HEK293 (cell line): Measurements from ENCODE around the gene SNHG17.

Experiments
- CTCF ChIA-PET: fragments of 350-600 bp; formaldehyde crosslinking; extraction: SDS; loops from one replicate; lab custom pipeline; 2021; ENCODE audit warnings: antibody characterized with exemption; lab: Yijun Ruan, JAX
- POLR2A ChIA-PET: fragments of 300-600 bp; formaldehyde crosslinking; extraction: SDS; loops from one replicate; lab custom pipeline; 2020; ENCODE audit warnings: antibody characterized with exemption, inconsistent platforms; lab: Yijun Ruan, JAX
- H3K27ac ChIP-seq: fragments of 200-500 bp; sonication (Bioruptor generic); 2 replicates; pipeline ENCODE4 v1.5.1; 2014; ENCODE audit warnings: low read depth, low read length, control low read depth, inconsistent platforms; ENCODE audit errors: extremely low read depth
- H3K36me3 ChIP-seq, 2 experiments: fragments of 200-500 bp in 1 of 2; sonication (Bioruptor generic) in 1 of 2; 1 replicate in 1 of 2; 2 replicates in 1 of 2; pipeline ENCODE4 v1.5.1; 2014 to 2017; ENCODE audit warnings: inconsistent platforms in 2 of 2, low read length in 2 of 2; ENCODE audit not compliant: control insufficient read depth in 2 of 2, insufficient read depth in 1 of 2
- H3K4me1 ChIP-seq: fragments of 200-500 bp; sonication (Bioruptor generic); 2 replicates; pipeline ENCODE4 v1.5.1; 2014; ENCODE audit warnings: mild to moderate bottlenecking, low read length, inconsistent platforms; ENCODE audit not compliant: control insufficient read depth, insufficient read depth
- H3K4me3 ChIP-seq: 2 replicates; pipeline ENCODE4 v1.5.1; 2011; ENCODE audit warnings: low read depth, mild to moderate bottlenecking, control low read depth, low read length, moderate library complexity
- H3K9me3 ChIP-seq: fragments of 200-500 bp; sonication (Bioruptor generic); 2 replicates; pipeline ENCODE4 v1.5.1; 2014; ENCODE audit warnings: low read depth, low read length, inconsistent platforms; ENCODE audit not compliant: control insufficient read depth, insufficient read depth
- BCL11B ChIP-seq: fragments of 450-650 bp; formaldehyde crosslinking; IDR thresholded peaks from 2 replicates; pipeline ENCODE4 v1.5.1; 2016; ENCODE audit warnings: low read depth, missing biosample characterization, missing genetic modification characterization
- HOXD13 ChIP-seq: sonication (generic); formaldehyde crosslinking; IDR thresholded peaks from 2 replicates; pipeline ENCODE4 v1.8.0; 2022; ENCODE audit warnings: missing genetic modification reagents, borderline replicate concordance
- KLF1 ChIP-seq: fragments of 450-650 bp; formaldehyde crosslinking; IDR thresholded peaks from 2 replicates; pipeline ENCODE4 v1.5.1; 2016; ENCODE audit warnings: missing biosample characterization, missing genetic modification characterization
- KLF16 ChIP-seq: fragments of 450-650 bp; formaldehyde crosslinking; IDR thresholded peaks from 2 replicates; pipeline ENCODE4 v1.5.1; 2017; ENCODE audit warnings: missing biosample characterization, missing genetic modification characterization
- KLF7 ChIP-seq: fragments of 450-650 bp; formaldehyde crosslinking; IDR thresholded peaks from 2 replicates; pipeline ENCODE4 v1.5.1; 2016; ENCODE audit warnings: missing biosample characterization, missing genetic modification characterization, borderline replicate concordance
- SCRT2 ChIP-seq: fragments of 450-650 bp; formaldehyde crosslinking; IDR thresholded peaks from 2 replicates; pipeline ENCODE4 v1.5.1; 2016; ENCODE audit warnings: missing biosample characterization, missing genetic modification characterization
- SP3 ChIP-seq: fragments of 450-650 bp; formaldehyde crosslinking; IDR thresholded peaks from 2 replicates; pipeline ENCODE4 v1.5.1; 2016; ENCODE audit warnings: missing biosample characterization, missing genetic modification characterization
- ZBTB20 ChIP-seq: fragments of 450-650 bp; formaldehyde crosslinking; IDR thresholded peaks from 2 replicates; pipeline ENCODE4 v1.5.1; 2016; ENCODE audit warnings: missing biosample characterization, missing genetic modification characterization
- ZBTB48 ChIP-seq: fragments of 450-650 bp; formaldehyde crosslinking; IDR thresholded peaks from 2 replicates; pipeline ENCODE4 v1.5.1; 2016; ENCODE audit warnings: missing biosample characterization, missing genetic modification characterization
- ZIC2 ChIP-seq: fragments of 450-650 bp; formaldehyde crosslinking; IDR thresholded peaks from 2 replicates; pipeline ENCODE4 v1.5.1; 2016; ENCODE audit warnings: missing biosample characterization, missing genetic modification characterization
- ZNF121 ChIP-seq: fragments of 450-650 bp; formaldehyde crosslinking; IDR thresholded peaks from 2 replicates; pipeline ENCODE4 v1.5.1; 2016; ENCODE audit warnings: missing biosample characterization, missing genetic modification characterization
- ZNF155 ChIP-seq: fragments of 450-650 bp; formaldehyde crosslinking; IDR thresholded peaks from 2 replicates; pipeline ENCODE4 v1.5.1; 2016; ENCODE audit warnings: missing biosample characterization, missing genetic modification characterization
- ZNF16 ChIP-seq: fragments of 450-650 bp; formaldehyde crosslinking; IDR thresholded peaks from 2 replicates; pipeline ENCODE4 v1.5.1; 2016; ENCODE audit warnings: low read depth, missing biosample characterization, missing genetic modification characterization
- ZNF202 ChIP-seq: fragments of 450-650 bp; formaldehyde crosslinking; IDR thresholded peaks from 2 replicates; pipeline ENCODE4 v1.5.1; 2016; ENCODE audit warnings: missing biosample characterization, missing genetic modification characterization, borderline replicate concordance
- ZNF214 ChIP-seq: fragments of 450-650 bp; formaldehyde crosslinking; IDR thresholded peaks from 2 replicates; pipeline ENCODE4 v1.5.1; 2017; ENCODE audit warnings: missing biosample characterization, mild to moderate bottlenecking, missing genetic modification characterization, borderline replicate concordance
- ZNF302 ChIP-seq: fragments of 450-650 bp; formaldehyde crosslinking; IDR thresholded peaks from 2 replicates; pipeline ENCODE4 v1.5.1; 2016; ENCODE audit warnings: missing biosample characterization, missing genetic modification characterization, low read depth
- ZNF324 ChIP-seq: fragments of 450-650 bp; formaldehyde crosslinking; IDR thresholded peaks from 2 replicates; pipeline ENCODE4 v1.5.1; 2016; ENCODE audit warnings: missing biosample characterization, missing genetic modification characterization
- ZNF350 ChIP-seq: fragments of 450-650 bp; formaldehyde crosslinking; IDR thresholded peaks from 2 replicates; pipeline ENCODE4 v1.5.0; 2017; ENCODE audit warnings: missing biosample characterization, mild to moderate bottlenecking, missing genetic modification characterization
- ZNF366 ChIP-seq: fragments of 450-650 bp; formaldehyde crosslinking; conservative IDR thresholded peaks from 2 replicates; pipeline ENCODE4 v1.5.1; 2016; ENCODE audit warnings: missing biosample characterization, missing genetic modification characterization
- ZNF37A ChIP-seq: fragments of 450-650 bp; IDR thresholded peaks from 2 replicates; pipeline ENCODE4 v1.5.1; 2018; ENCODE audit warnings: missing biosample characterization, missing genetic modification characterization
- ZNF518A ChIP-seq: fragments of 450-650 bp; formaldehyde crosslinking; conservative IDR thresholded peaks from 2 replicates; pipeline ENCODE4 v1.5.1; 2016; ENCODE audit warnings: low read depth, missing biosample characterization, missing genetic modification characterization
- ZNF600 ChIP-seq: fragments of 450-650 bp; formaldehyde crosslinking; IDR thresholded peaks from 2 replicates; pipeline ENCODE4 v1.5.1; 2016; ENCODE audit warnings: missing biosample characterization, missing genetic modification characterization
- ZNF658 ChIP-seq: fragments of 450-650 bp; formaldehyde crosslinking; IDR thresholded peaks from 2 replicates; pipeline ENCODE4; 2016; ENCODE audit warnings: missing biosample characterization, missing genetic modification characterization
- ZNF707 ChIP-seq: fragments of 450-650 bp; formaldehyde crosslinking; IDR thresholded peaks from 2 replicates; pipeline ENCODE4 v1.5.1; 2016; ENCODE audit warnings: missing biosample characterization, missing genetic modification characterization
- ZNF843 ChIP-seq: fragments of 450-650 bp; formaldehyde crosslinking; IDR thresholded peaks from 2 replicates; pipeline ENCODE4 v1.5.1; 2016; ENCODE audit warnings: missing biosample characterization, missing genetic modification characterization
- TF ChIP-seq, protein P1 (sequence below): fragments of 450-650 bp; formaldehyde crosslinking; IDR thresholded peaks from 2 replicates; pipeline ENCODE4 v1.5.1; 2017; ENCODE audit warnings: missing biosample characterization, missing genetic modification characterization

Gene SNHG17

DNA sequence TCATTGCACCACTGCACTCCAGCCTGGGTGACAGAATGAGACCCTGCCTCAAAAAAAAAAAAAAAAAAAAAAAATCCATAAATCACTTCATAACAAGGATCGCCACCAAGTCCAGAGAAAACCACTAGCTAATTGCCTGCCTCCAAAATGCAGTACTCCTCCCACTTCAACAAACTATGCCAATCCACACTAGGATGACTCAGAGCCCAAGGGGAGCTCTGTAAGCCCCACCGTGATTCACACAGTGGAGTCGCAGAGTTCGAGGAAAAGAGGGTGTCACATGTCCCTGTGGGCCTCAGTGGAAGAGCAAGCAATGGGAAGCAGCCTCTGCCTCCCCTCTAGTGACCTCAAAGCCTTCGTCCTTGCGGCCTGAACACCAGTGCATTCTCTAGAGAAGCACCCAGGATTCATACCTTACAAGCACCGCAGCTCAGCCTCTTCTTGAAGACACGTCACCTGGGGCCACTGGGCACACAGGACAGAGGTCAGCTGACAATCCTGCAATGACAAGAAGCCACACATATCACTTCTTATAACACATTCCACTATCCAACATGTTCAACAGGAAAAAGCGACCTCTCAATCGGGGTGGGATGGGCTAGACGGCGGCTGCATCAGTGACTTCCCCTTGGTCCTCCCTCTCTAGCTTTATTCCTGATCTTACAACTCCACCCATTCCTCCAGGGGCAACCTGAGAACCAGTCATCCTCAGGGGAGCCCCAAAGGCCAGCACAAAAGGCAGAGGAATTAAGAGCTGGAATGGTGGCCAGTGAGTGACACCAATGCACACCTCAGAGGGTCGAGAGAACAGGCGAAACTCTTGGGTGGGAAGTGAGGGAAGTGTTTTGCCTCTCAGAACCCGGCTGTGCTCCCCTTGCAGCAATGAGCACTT, 8.9 kb downstream of the SNHG17 start (continued):
- TF ChIP-seq ZNF518A: no peak
- TF ChIP-seq ZNF37A (tag by site-specific recombination): no peak
- TF ChIP-seq ZNF658 (tag by site-specific recombination): no peak
- no peak for TF ChIP-seq ZNF155 (tag by site-specific recombination)
- TF ChIP-seq ZNF214: no peak
- TF ChIP-seq ZNF302 (tag by site-specific recombination): no peak
- TF ChIP-seq ZNF324 (tag by site-specific recombination): no peak
- TF ChIP-seq, all 188 proteins: peak for 13

DNA sequence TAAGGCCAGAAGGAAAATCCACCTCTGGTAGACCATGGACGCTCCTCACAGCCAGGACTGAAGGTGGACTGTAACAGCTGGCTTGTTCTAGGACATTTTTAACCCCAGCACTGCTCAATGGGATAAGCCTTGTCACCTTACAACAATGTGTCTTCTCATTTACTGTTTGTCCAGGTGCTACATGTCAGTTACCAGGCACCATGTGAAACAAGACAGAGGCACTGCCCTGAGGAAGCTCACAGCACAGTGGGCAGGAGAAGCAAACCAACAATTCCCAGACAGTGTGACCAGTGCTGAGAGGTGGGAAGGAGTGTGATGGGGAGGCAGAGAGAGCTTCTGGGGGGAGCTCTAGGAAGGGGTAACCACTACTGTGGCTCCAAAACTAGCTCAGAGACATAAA, 10.7 kb downstream of the SNHG17 start:
- no peak overlapping the region for H3K4me3 ChIP-seq
- CTCF ChIA-PET: interaction anchor here (1.0 to 3.8 kb wide), 2 partner anchors 10 to 860 kb away, joined by 3 to 15 read pairs; partner anchors contain the start of gene SNHG17
- no peaks in the 10 kb centered on the region for H3K9me3 ChIP-seq
- H3K4me1 ChIP-seq: no peaks in the 10 kb centered on the region
- H3K27ac ChIP-seq: no peak overlapping the region
- POLR2A ChIA-PET: interaction anchor here (3.6 kb wide), 1 partner anchor 10 kb away, joined by 34 read pairs; the partner anchor contains the start of gene SNHG17
- H3K36me3 ChIP-seq: peaks cover 54 to 100% of the 10 kb centered on the region in 2 experiments
- TF ChIP-seq ZNF121 (tag by site-specific recombination): no peak
- 0 out of 2 replicates have a peak, but pooled peaks have one; percentile 14 for TF ChIP-seq ZNF600 (tag by site-specific recombination)

GRCh38 chr20:38423541-38423940, 11.6 kb downstream of the SNHG17 start:
- CTCF ChIA-PET: interaction anchor here (3.8 kb wide), 1 partner anchor 11 kb away, joined by 15 read pairs; the partner anchor contains the start of gene SNHG17
- TF ChIP-seq SCRT2 (tag by site-specific recombination): no peak
- no peak for TF ChIP-seq ZNF366 (tag by site-specific recombination)
- TF ChIP-seq BCL11B: no peak
- no peak for TF ChIP-seq HOXD13 (CRISPR knock-in tag)
- no peak for TF ChIP-seq ZBTB48 (tag by site-specific recombination)
- TF ChIP-seq ZNF202 (tag by site-specific recombination): no peak
- no peak for TF ChIP-seq KLF16
- TF ChIP-seq, protein P1, sequence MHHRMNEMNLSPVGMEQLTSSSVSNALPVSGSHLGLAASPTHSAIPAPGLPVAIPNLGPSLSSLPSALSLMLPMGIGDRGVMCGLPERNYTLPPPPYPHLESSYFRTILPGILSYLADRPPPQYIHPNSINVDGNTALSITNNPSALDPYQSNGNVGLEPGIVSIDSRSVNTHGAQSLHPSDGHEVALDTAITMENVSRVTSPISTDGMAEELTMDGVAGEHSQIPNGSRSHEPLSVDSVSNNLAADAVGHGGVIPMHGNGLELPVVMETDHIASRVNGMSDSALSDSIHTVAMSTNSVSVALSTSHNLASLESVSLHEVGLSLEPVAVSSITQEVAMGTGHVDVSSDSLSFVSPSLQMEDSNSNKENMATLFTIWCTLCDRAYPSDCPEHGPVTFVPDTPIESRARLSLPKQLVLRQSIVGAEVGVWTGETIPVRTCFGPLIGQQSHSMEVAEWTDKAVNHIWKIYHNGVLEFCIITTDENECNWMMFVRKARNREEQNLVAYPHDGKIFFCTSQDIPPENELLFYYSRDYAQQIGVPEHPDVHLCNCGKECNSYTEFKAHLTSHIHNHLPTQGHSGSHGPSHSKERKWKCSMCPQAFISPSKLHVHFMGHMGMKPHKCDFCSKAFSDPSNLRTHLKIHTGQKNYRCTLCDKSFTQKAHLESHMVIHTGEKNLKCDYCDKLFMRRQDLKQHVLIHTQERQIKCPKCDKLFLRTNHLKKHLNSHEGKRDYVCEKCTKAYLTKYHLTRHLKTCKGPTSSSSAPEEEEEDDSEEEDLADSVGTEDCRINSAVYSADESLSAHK: no peak
- TF ChIP-seq ZNF350 (tag by site-specific recombination): no peak
- no peak for TF ChIP-seq ZNF600 (tag by site-specific recombination)
- no peak for TF ChIP-seq ZIC2 (tag by site-specific recombination)
- TF ChIP-seq KLF7 (tag by site-specific recombination): no peak
- no peak for TF ChIP-seq ZNF707 (tag by site-specific recombination)
- no peak for TF ChIP-seq KLF1 (tag by site-specific recombination)
- no peak for TF ChIP-seq ZNF16
- no peak for TF ChIP-seq SP3 (tag by site-specific recombination)
- TF ChIP-seq ZBTB20 (tag by site-specific recombination): no peak
- no peak for TF ChIP-seq ZNF843
- POLR2A ChIA-PET: interaction anchor here (0.7 to 3.6 kb wide), 4 partner anchors 9 to 11 kb away, joined by 3 to 34 read pairs (median 4); partner anchors contain the start of gene SNHG17
- no peak overlapping the region for H3K27ac ChIP-seq
- peaks cover 59 to 100% of the 10 kb centered on the region in 2 experiments for H3K36me3 ChIP-seq
- no peaks in the 10 kb centered on the region for H3K9me3 ChIP-seq
- no peak overlapping the region for H3K4me3 ChIP-seq
- H3K4me1 ChIP-seq: no peaks in the 10 kb centered on the region
